Embryonic facial prominence (tissue), 1 donor: ENCODE results near the gene CLC.
"Not testable (repeated sequence)": the region's sequence is repeated elsewhere in the genome, so short reads cannot be mapped to it uniquely, and the experiment has no call there.

Source experiments
- DNase-seq: peaks from one replicate; pipeline ENCODE4 v3.0.0-alpha.2; 2016; ENCODE audit errors: extremely low spot score

Gene CLC

GRCh38 chr19:39737891-39738290 is at the start of gene CLC:
Gene CLC (minus strand): TSS chr19:39738029. CDS start chr19:39737952, 77 bp downstream.
- no peak for DNase-seq

DNA sequence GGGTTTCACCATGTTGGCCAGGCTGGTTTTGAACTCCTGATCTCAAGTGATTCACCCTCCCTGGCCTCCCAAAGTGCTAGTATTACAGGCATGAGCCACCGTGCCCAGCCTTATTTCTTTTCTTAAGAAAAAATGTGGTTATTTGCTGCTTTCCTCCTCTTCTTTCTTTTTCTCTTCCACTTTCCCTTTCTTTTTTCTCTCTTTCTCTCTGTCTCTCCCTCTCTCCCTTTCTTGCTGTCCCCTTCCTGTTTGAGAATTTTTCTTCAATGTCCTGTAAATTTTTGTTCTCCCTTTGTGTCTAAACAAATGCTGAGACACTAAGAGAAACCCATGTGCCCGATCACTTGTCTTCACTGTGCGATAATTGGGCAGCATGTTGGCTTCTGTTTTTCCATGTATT is 43.1 kb upstream of the CLC start:
- no peak for DNase-seq

DNA sequence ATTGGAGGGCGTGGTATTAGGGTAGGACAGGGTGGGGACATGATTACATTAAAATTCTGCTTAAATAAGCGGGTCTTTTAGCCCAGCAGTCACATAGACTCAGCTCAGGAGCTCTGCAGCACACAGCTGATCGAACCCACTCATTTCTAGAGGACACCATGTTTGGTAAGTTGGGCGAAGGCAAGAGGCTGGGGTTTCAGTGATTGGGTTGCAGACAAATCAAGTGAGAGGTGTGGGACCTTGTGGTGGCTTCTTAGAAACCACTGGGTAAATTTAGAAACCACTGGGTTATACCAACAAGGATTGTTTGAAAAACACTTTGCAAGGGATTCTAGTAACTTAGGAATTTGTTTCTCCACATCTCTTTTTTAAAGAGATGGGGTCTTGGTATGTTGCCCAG is 40.9 kb upstream of the CLC start, which contains the start of gene LEUTX:
Gene LEUTX, plus strand, starts transcription at position 92 of the 400 bp plus-strand sequence. Its CDS starts 67 bp downstream, at position 159.
- no peak for DNase-seq

DNA sequence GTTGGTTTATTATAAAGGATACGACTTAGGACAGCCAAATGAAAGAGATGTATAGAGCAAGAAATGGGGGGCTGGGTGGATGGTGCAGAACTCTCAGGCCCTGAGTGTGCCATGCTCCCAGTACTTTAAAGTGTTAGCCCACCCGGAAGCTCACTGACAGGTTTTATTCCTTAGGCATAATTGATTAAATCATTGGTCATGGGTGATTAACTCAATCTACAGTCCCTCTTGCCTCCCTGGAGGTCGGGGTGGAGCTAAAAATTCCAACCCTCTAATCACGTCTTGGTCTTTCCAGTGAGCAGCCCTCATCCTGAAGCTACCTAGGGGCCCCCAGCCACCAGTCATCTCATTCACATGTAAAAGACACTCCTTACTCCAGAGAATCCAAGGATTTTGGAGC is 31.0 kb upstream of the CLC start:
- DNase-seq: no peak

DNA sequence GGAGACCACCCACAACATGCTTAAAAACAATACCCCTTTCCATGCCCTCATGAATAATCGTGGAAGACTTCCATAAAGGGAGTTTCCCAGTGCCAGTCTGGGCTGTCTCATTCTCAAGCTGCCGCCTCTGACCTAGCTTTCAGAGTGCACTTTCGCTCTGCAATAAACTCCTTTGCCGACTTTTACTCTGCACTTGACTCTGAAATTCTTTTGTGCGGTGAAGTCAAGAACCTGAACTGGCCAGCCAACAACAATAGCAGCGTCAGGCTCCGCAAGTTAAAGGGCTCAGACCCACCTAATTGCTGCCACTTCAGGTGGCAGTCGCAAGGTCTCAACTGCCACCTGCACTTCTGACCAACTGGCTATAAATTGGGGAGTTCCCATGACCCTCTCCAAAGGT is 30.5 kb upstream of the CLC start:
- DNase-seq: no peak

DNA sequence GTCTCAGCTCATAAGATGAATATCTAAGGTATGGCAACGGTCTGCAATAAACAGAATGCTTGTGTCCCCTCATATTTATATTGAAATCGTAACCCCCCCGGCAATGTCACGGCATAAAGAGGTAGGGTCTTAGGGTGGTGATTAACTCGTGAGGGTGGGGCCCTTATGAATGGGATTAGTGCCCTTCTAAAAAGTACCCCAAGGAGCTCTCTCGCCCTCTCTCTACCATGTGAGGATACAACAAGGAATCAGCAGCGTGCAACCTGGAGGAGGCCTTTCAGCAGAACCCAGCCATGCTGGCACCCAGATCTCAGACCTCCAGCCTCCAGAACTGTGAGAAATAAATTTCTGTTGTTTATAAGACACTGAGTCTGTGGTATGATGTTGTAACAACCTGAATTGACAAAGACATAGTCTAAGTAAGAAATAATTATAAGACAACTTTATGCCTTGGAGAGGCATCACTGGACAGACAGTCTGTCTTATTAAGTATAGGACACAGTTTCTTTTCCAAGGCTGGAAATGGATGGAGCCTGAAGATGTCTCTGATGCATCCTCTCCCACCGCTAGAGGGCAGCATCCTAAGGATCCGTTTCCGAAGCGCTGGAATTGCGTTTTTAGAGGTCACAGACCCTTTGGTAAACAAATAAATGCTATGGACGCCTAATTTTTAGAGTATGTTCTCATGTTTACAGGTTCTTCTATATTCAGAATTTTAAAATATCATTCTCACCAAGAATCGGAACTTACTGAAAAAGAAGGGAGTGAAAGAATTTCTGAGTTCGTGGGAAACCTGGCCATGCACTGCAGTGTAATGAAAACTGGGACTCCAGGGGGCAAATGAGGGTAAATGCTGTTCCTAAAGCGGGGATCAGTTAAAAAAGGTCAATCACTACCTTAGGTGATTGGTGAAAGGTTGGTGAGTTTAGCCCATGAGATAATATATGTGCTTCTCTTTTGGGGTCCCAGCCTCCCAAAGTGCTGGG is 27.6 kb upstream of the CLC start:
- no peak for DNase-seq

DNA sequence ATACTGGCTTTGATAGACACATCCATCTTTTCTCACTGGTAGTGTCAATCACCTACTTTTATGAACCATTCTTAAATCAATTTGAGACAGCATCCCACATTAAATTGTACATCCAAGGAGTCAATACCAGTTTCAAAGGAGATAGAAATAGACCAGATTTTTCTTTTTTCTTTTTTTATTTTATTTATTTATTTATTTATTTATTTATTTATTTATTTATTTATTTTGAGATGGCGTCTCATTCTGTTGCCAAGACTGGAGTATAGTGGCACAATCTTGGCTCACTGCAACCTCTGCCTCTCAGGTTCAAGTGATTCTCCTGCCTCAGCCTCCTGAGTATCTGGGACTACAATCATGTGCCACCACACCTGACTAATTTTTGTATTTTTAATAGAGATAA is 24.0 kb upstream of the CLC start:
- not testable (repeated sequence) for DNase-seq

- no peak for DNase-seq
Observed at GRCh38 chr19:39759457-39760184, 21.8 kb upstream of the CLC start.

GRCh38 chr19:39754971-39755370 is 17.1 kb upstream of the CLC start:
- no peak for DNase-seq

GRCh38 chr19:39754544-39754943 is 16.7 kb upstream of the CLC start:
- DNase-seq: no peak

GRCh38 chr19:39752795-39753194 is 15.0 kb upstream of the CLC start:
- DNase-seq: no peak

- DNase-seq: no peak
Observed at GRCh38 chr19:39752390-39752789, 14.6 kb upstream of the CLC start.

DNA sequence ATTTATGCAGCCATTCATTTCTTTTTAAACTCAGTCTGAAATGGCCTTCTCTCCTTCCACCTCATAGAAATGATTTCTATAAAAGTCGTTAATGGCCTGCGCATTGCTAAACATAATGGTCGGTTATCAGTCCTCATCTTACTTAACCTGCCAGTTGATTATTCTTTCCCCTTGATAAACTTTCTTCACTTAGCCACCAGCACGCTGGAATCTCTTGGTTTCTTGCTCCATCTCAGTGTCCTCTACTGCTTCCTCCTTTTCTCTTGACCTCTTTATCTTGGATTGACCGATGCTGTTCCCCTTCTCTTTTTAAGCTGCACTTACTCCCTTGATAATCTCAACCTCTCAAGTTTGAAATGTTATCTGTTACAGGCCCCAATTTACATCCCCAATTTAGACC is 12.2 kb upstream of the CLC start:
- DNase-seq: no peak

DNA sequence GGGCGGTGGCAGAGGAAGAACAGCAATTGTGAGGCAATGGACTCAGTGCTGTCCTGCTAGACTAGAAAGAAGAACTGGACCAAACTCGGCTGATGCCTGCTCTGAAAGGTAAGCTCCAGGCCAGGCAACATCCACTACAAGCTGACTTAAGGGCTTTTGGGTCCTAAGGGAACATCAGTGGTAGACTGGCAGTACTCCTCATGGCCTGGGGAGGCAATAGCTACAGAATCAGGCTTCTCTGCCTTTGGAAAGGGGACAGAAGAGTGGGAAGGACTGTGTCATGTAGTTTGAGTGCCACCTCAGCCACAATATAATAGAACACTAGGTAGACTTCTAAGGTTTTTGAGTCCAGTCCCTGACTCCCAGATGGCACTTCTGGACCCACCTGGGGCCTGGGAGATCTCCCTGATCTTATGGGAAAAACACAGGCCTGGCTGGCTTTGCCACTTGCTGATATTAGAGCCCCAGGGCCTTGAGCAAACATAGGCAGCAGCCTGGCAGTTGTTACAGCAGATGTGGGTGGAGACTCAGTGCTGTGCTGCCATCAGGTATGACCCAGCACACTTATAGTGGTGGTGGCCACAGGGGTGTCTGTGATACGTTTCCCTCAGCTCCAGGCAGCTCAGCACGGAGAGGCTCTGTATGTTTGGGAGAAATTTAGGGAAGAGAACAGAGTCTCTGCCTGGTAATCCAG is 9.2 kb upstream of the CLC start:
- no peak for DNase-seq

DNA sequence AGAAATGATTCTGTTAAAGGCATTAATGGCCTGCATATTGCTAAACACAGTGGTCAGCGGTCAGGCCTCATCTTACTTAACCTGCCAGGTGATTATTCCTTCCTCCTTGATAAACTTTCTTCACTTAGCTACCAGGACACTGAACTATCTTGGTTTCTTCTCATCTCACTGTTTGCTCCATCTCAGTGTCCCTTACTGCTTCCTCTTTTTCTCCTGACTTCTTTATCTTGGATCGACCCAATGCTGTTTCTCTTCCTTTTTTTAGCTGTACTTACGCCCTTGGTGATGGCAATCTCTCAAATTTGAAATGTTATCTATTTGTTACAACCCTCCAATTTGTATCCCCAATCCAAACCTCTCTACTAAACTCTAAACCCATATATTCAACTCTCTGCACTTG is 7.8 kb upstream of the CLC start:
- no peak for DNase-seq

DNA sequence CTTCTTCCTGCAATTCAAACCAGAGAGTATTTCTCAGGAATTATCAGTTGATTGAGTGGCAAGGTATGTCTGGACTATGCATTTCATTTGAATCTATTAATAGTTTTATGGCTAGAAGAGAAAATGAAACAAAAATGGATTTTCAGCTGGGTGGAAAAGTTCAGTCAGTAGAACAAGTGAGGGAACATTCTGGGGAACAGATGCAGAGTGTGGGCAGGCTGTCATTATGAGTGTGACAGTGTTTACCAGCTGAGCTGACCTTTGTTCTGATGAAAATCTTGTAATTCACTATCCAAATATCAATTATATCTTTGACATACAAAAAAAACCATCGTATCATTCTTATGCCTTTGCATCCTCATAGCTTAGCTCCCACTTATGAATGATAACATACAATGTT is 2.6 kb upstream of the CLC start:
- DNase-seq: no peak

GRCh38 chr19:39738814-39739213 is 985 bp upstream of the CLC start:
- DNase-seq: no peak

DNA sequence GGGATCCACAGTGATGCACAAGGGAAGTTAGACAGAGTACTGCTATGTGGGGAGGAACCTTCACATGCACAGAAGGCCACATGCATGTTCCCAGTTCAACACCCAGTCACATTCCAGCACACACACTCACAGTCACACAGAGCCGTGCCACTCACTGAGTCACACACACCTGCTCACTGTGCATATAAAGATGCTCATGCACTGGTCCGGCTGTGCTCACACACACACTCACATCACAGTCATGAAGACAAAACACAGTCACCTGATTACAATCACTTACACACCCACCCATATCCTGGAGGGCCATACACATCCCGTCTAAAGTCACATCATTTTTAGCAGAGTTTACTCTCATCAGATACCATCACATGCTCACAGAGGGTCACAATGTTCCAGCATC is 478 bp downstream of the CLC start:
- no peak for DNase-seq

GRCh38 chr19:39736088-39736487 is 1.7 kb downstream of the CLC start:
- no peak for DNase-seq

DNA sequence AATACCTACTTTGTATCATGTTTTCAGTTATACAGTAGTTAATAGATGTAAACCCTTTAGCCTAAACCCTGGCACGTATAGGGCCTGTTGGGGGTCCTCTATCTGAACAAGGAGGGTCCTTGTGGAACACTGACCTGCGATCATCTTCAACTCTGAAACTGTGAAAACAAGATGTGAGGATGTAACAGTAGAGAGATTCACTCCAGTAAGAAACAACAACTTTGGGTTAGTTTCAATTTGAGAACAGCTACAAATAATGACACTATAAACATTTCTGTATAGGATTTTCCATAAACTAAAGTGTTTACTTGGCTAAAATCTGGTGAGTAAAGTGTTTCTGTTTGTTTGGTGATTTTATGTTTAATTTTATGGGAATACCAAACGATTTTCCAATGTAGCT is 2.1 kb downstream of the CLC start:
- no peak for DNase-seq

GRCh38 chr19:39733841-39734240 is 4.0 kb downstream of the CLC start:
- DNase-seq: no peak

- no peak for DNase-seq
Observed at GRCh38 chr19:39731685-39732084, 6.1 kb downstream of the CLC start.
